Ovary (tissue), 9 donors: ENCODE measurements around the gene INIP. TPM values are rescaled to one million over a fixed set of nuclear protein-coding genes. Genes with fewer than 3 reads are reported as not detected.

ENCODE experiments used
- DNase-seq, 5 donors: peaks; one replicate each; pipeline ENCODE4 v3.0.0-alpha.2; 2019 to 2020
- H3K27ac ChIP-seq, 2 donors: fragments of 200-600 bp; one replicate each; pipeline versions ENCODE4 v1.5.1 to v1.8.0; 2019 to 2022
- H3K27me3 ChIP-seq: fragments of 200-600 bp; one replicate; pipeline ENCODE4 v1.8.0; 2022
- H3K36me3 ChIP-seq: fragments of 200-600 bp; sonication (generic); one replicate; pipeline ENCODE4 v1.5.1; 2019
- H3K4me1 ChIP-seq: one replicate; pipeline ENCODE4 v1.8.1; 2013; ENCODE audit warnings: mild to moderate bottlenecking, moderate library complexity; ENCODE audit not compliant: insufficient read depth
- H3K4me3 ChIP-seq: fragments of 200-600 bp; sonication (generic); one replicate; pipeline ENCODE4 v1.5.1; 2017
- H3K9me3 ChIP-seq, 2 donors: fragments of 200-600 bp in 1 of 2; sonication (generic) in 1 of 2; one replicate each; pipeline versions ENCODE4 v1.5.1 to v1.8.1; 2013 to 2019; ENCODE audit warnings: mild to moderate bottlenecking in 1 of 2, moderate library complexity in 1 of 2
- CTCF ChIP-seq, 3 donors: fragments of 450-650 bp in 2 of 3; fragments of 200-600 bp in 1 of 3; IDR thresholded peaks; one replicate each; pipeline versions ENCODE4 v1.5.1 to v1.8.0; 2016 to 2022; ENCODE audit warnings: antibody characterized with exemption in 3 of 3, mild to moderate bottlenecking in 1 of 3
- EP300 ChIP-seq: sonication (generic); formaldehyde crosslinking; IDR thresholded peaks from one replicate; pipeline ENCODE4 v1.6.1; 2017; ENCODE audit warnings: antibody characterized with exemption
- POLR2A ChIP-seq: fragments of 450-650 bp; IDR thresholded peaks from one replicate; pipeline ENCODE4 v1.6.1; 2017; ENCODE audit warnings: antibody characterized with exemption, mild to moderate bottlenecking, moderate library complexity
- WGBS, 3 donors: extraction: QIAGEN DNeasy Blood & Tissue Kit in 1 of 3; methylation state at CpG; one replicate each; pipeline versions ENCODE4 v1.1.5 to v1.1.7; 2013 to 2017; 5-methylcytosine and 5-hydroxymethylcytosine counted together
- intact Hi-C, 4 donors: fragments of 100-400 bp; cut with DNase I; formaldehyde crosslinking; loops; one replicate each; pipeline versions ENCODE4 v1.11.0 to v1.15.1; 2022 to 2023
- polyA plus RNA-seq, 2 donors: library from polyadenylated mRNA; stranded (reverse); fragments of 200-250 nt in 1 of 2; fragments of 350-450 nt in 1 of 2; fragmentation: Illumina TruSeq in 1 of 2; extraction: RNeasy Lipid Tissue Mini Kit (QIAGEN cat#74804) in 1 of 2; gene quantifications; one replicate each; pipeline ENCODE4 v1.2.3, GENCODE V29; 2013 to 2014
- total RNA-seq, 7 donors: library from RNA; depleted of rRNA in 2 of 7; stranded (reverse); fragments of >200 nt in 2 of 7; fragmentation: NEBNext Ultra II Directional in 3 of 7; extraction: Animal tissue kit (Norgen Biotek cat#: 25700) in 3 of 7; gene quantifications; one replicate each; pipeline versions ENCODE4 v1.1.0 to v1.2.4, GENCODE V29; 2016 to 2023
- donor health status: DM: no; HTN: no; CAD: no; lungs with moderate emphysema.
- donor health status: DM: no; HTN: no; CAD: no.
- donor health status: Bipolar disorder and iron deficiency.
- donor health status: DM: yes; HTN: yes; CAD: no.
- donor health status: DM: no; HTN: no; CAD: no.
- donor health status: DM: yes; HTN: yes; CAD: no.

INIP gene
- total and polyA plus RNA-seq, 9 donors: 7.4 to 26.3 (median 19.4) TPM

GRCh38 chr9:112757940-112758339, 40.0 kb upstream of the INIP start:
- no peak overlapping the region for H3K27ac ChIP-seq
- peaks cover 7% of the 10 kb centered on the region for H3K4me1 ChIP-seq
- H3K27me3 ChIP-seq: no peaks in the 10 kb centered on the region
- H3K9me3 ChIP-seq: no peaks in the 10 kb centered on the region
- H3K4me3 ChIP-seq: no peak overlapping the region
- WGBS, 3 donors: 93 to 97% (median 95%) methylated on average over 2 of the region's 2 CpGs
- H3K36me3 ChIP-seq: no peaks in the 10 kb centered on the region
- intact Hi-C loops: no loop called here
- TF ChIP-seq EP300 (no peak), POLR2A (no peak), CTCF (IDR thresholded peaks at IDR 0.05) (no peak)
- no peak for DNase-seq

- intact Hi-C loops: no loop called here
- TF ChIP-seq POLR2A (no peak), CTCF (IDR thresholded peaks at IDR 0.05) (no peak), EP300 (no peak)
- peaks cover 7% of the 10 kb centered on the region for H3K4me1 ChIP-seq
- no peak for DNase-seq
- no peaks in the 10 kb centered on the region for H3K9me3 ChIP-seq
- no peaks in the 10 kb centered on the region for H3K36me3 ChIP-seq
- no peak overlapping the region for H3K27ac ChIP-seq
- H3K4me3 ChIP-seq: no peak overlapping the region
- no peaks in the 10 kb centered on the region for H3K27me3 ChIP-seq
- WGBS, 3 donors: 82% methylated on average over 7 of the region's 7 CpGs
These were observed 39.5 kb upstream of the INIP start for GRCh38 chr9:112757282-112757883.

GRCh38 chr9:112755675-112756074, 37.8 kb upstream of the INIP start:
- TF ChIP-seq EP300 (no peak), CTCF (IDR thresholded peaks at IDR 0.05) (no peak), POLR2A (no peak)
- no peaks in the 10 kb centered on the region for H3K9me3 ChIP-seq
- 38 to 46% (median 42%) methylated on average over 4 of the region's 4 CpGs for WGBS, 3 donors
- no peak overlapping the region for H3K27ac ChIP-seq
- H3K4me3 ChIP-seq: no peak overlapping the region
- no peaks in the 10 kb centered on the region for H3K27me3 ChIP-seq
- intact Hi-C loops: no loop called here
- peaks cover 6% of the 10 kb centered on the region for H3K4me1 ChIP-seq
- H3K36me3 ChIP-seq: no peaks in the 10 kb centered on the region
- no peak for DNase-seq

- TF ChIP-seq EP300: no peak
- TF ChIP-seq CTCF (IDR thresholded peaks at IDR 0.05): no peak
- no peak for TF ChIP-seq POLR2A
- H3K27me3 ChIP-seq: no peaks in the 10 kb centered on the region
- no peaks in the 10 kb centered on the region for H3K9me3 ChIP-seq
- H3K36me3 ChIP-seq: no peaks in the 10 kb centered on the region
- H3K4me3 ChIP-seq: no peak overlapping the region
- no peak for DNase-seq
- H3K4me1 ChIP-seq: peaks cover 8% of the 10 kb centered on the region
- WGBS, 3 donors: 50 to 69% (median 62%) methylated on average over 5 of the region's 5 CpGs
- no peak overlapping the region for H3K27ac ChIP-seq
- intact Hi-C loops: no loop called here
These were observed 37.1 kb upstream of the INIP start for GRCh38 chr9:112755016-112755427.
